Hematopoietic multipotent progenitor cell treated with erythropoietin and hydrocortisone succinate and interleukin-3 and kit ligand, for 4 days (in vitro differentiated cells): Measurements from ENCODE around the gene CNTN5.

Experiments
- DNase-seq: peaks from one replicate; pipeline ENCODE4 v3.0.0-alpha.2; 2015

CNTN5 gene

GRCh38 chr11:99418927-99419720 lies 398.4 kb downstream of the CNTN5 start:
- no peak for DNase-seq

GRCh38 chr11:99419991-99420390 lies 399.2 kb downstream of the CNTN5 start:
- no peak for DNase-seq

- DNase-seq: no peak
Measured at GRCh38 chr11:99422581-99423427, 402.1 kb downstream of the CNTN5 start.

DNA sequence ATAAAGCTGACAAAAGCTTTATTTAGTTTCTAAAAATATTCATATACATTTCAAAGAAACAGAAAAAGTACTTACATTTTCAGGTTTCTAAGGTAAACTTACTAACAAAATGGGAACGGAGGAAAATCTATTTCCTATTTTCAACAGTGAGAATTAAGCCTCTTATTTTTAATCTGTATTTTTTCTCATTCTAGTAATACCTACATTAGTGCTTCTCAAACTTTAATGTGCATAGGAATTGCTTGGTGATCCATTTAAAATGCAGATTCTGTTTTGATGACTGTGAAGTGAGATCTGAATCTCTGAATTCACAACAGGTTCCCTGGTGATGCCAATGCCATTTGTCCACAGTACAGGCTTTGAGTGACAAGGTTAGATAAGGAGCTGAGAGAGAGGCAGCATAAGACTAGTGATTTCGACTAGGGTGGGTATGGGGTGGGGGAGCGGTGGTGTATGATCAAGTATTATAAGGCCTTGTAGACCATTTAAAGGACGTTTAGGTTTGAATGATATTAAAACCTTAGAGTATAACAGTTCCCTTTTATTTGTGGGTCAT lies 402.8 kb downstream of the CNTN5 start:
- no peak for DNase-seq

GRCh38 chr11:99424313-99425084 lies 403.8 kb downstream of the CNTN5 start:
- DNase-seq: no peak

- no peak for DNase-seq
Measured at GRCh38 chr11:99425596-99425995, 404.8 kb downstream of the CNTN5 start.

- no peak for DNase-seq
Measured at GRCh38 chr11:99432677-99433076, 411.9 kb downstream of the CNTN5 start.

DNA sequence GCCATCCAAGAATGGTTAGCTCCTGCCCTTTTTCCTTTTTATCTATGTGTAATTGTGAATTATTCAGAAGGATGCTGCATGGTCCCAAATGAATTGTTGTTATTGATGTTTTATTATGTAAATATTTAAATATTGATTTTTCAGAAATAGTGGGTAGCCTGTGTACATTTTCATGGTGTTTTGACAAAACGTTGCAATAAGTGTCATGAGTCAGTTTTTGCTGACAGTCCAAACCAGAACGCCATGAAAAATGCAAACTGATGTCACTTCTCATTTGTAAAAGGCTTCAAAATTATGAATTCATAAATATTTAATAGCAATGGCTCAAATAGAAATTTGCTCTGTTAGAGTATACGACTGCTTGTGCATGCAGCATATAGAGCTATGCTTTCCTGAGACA lies 422.5 kb downstream of the CNTN5 start:
- DNase-seq: no peak

DNA sequence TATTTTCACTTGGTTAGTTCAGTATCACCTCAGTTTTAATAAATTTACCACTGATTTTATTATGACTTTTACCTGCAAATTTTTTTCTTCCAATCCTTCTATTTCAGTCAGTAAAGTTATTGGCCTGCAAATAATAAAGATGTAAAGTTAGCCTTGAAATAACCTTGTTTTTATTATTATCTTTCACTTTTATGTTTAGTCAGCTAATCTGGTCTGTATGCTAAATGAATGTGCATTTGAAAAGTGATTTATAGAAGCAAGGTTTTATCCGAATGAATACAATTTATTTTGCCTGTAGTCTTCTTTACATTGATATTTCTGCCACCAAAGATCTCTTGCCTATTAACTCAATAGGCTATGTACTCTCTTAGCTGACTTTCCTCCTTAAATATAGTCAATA lies 425.7 kb downstream of the CNTN5 start:
- no peak for DNase-seq

GRCh38 chr11:99449345-99449744 lies 428.6 kb downstream of the CNTN5 start:
- DNase-seq: no peak

DNA sequence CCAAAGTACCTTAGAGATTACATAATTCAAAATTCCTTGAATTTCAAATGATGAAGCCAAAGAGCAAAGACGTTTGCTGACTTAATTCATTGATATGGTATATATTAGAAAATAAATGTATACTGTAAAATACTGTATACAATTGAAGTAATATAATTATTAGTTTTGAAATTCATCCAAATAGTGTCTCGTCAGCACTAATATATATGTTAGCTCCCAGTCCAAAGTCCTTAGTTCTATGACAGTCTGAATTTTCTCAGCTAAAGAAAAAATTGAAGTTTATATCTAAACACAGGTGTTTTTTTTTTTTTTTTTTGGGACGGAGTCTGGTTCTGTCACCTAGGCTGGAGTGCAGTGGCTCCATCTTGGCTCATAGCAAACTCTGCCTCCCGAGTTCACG lies 431.3 kb downstream of the CNTN5 start:
- DNase-seq: no peak

GRCh38 chr11:99461913-99462312 lies 441.2 kb downstream of the CNTN5 start:
- DNase-seq: no peak

- no peak for DNase-seq
Measured at GRCh38 chr11:99464985-99465384, 444.2 kb downstream of the CNTN5 start.

GRCh38 chr11:99489581-99489980 lies 468.8 kb downstream of the CNTN5 start:
- no peak for DNase-seq

GRCh38 chr11:99494065-99494464 lies 473.3 kb downstream of the CNTN5 start:
- DNase-seq: no peak

- no peak for DNase-seq
Measured at GRCh38 chr11:99501655-99502054, 480.9 kb downstream of the CNTN5 start.

- DNase-seq: no peak
Measured at GRCh38 chr11:99505316-99505715, 484.6 kb downstream of the CNTN5 start.

- DNase-seq: no peak
Measured at GRCh38 chr11:99505831-99506230, 485.1 kb downstream of the CNTN5 start.

GRCh38 chr11:99509863-99510262 lies 489.1 kb downstream of the CNTN5 start:
- DNase-seq: no peak

DNA sequence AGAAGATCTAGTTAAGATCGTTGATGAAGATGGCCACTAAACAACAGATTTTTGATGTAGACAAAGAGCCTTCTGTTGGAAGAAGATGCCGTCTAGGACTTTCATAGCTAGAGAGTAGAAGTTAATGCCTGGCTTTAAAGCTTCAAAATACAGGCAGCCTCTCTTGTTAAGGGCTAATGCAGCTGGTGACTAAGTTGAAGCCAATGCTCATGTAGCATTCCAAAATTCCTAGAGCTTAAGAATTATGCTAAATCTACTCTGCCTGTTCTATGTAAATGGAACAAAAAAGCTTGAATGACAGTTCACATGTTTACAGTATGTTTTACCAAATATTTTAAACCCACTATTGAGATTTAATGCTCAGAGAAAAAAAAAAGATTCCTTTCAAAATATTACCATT lies 492.6 kb downstream of the CNTN5 start:
- DNase-seq: no peak

DNA sequence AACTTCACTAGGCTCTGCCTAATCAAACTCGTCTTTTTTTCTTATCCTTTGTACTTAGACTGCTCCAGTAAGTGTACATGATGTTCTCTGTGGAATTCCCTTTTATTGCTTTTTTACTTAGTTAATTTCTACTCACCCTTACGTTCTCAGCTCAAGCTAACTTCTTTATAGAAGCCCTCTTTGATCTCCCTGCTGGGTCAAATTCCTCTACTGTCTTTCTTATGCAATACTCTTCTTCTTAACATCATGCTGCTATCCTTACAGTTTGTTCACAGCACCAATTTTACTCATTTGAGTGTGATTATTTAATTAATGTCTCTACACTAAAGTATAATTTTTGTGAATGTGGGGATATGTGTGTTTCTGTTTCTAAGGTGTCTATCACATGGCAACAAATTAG lies 498.3 kb downstream of the CNTN5 start:
- DNase-seq: no peak

DNA sequence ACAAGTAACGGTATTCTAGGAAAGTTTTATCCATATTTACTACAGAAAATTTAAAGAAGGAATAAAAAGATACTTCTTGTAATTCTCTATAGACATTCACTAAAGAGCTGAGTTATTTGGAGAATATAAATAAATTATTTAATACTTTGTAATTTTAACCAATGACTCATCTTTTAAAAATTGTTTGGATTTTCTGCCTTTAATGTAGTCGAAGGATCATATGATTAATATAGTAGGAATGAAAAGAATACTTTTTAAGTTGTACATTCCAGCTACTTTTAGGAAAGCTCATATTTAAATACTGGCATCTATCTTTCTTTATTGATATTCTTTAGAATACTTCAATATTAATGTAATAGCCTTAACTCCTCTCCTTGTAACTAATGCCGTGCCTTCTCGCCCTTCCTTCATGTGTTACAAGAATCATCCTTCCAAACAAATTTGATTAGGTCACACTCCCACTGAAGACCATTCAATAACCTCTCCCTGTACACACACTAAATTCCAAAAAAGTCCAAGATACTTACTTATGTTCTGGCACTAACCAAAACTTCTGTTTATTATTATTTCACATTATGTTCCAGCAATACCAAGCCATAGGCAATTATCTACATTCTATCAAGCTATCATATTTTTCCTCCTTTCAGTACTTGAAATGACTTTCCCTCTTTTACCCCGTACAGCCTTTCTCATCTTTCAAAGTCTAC lies 501.9 kb downstream of the CNTN5 start:
- no peak for DNase-seq
